DMS153 treated with DMSO at 0.1 percent for 48 hours (cell line): ENCODE data around the gene DPEP2NB.
"Not testable (repeated sequence)": the region's sequence is repeated elsewhere in the genome, so short reads cannot be mapped to it uniquely, and the experiment has no call there.

Experiments
- DNase-seq: peaks from one replicate; lab custom pipeline; 2025; ENCODE audit not compliant: unreplicated experiment; lab: John Stamatoyannopoulos, UW

The DPEP2NB gene

GRCh38 chr16:67987460-67988160, 28.1 kb downstream of the DPEP2NB start:
- DNase-seq: no peak

GRCh38 chr16:67986949-67987348, 28.8 kb downstream of the DPEP2NB start:
- DNase-seq: no peak

GRCh38 chr16:67982011-67982696, 33.6 kb downstream of the DPEP2NB start:
- DNase-seq: no peak

- DNase-seq: no peak
Measured at GRCh38 chr16:67979955-67980678, 35.6 kb downstream of the DPEP2NB start, which contains the start of gene DPEP3. TSS of gene DPEP3 (minus strand) at chr16:67980499. CDS start at chr16:67980380, 119 bp downstream.

GRCh38 chr16:67977469-67978227, 38.1 kb downstream of the DPEP2NB start:
- no peak for DNase-seq

GRCh38 chr16:67977005-67977404, 38.7 kb downstream of the DPEP2NB start:
- DNase-seq: no peak

GRCh38 chr16:67976205-67976604, 39.5 kb downstream of the DPEP2NB start:
- DNase-seq: no peak

GRCh38 chr16:67975321-67976105, 40.2 kb downstream of the DPEP2NB start:
- DNase-seq: no peak

GRCh38 chr16:67972285-67972684, 43.4 kb downstream of the DPEP2NB start:
- not testable (repeated sequence) for DNase-seq

GRCh38 chr16:67971111-67971510, 44.6 kb downstream of the DPEP2NB start:
- no peak for DNase-seq

GRCh38 chr16:67969254-67970039, 46.3 kb downstream of the DPEP2NB start:
- no peak for DNase-seq

GRCh38 chr16:67968400-67969253, 47.1 kb downstream of the DPEP2NB start, which contains the start of gene SLC12A4:
TSS of gene SLC12A4 (minus strand) at chr16:67968637. CDS start at chr16:67968553, 84 bp downstream.
- no peak for DNase-seq

- DNase-seq: no peak
Measured at GRCh38 chr16:67967958-67968399, 47.7 kb downstream of the DPEP2NB start.

GRCh38 chr16:67967183-67967957, 48.3 kb downstream of the DPEP2NB start:
- DNase-seq: no peak

GRCh38 chr16:67966549-67967182, 49.0 kb downstream of the DPEP2NB start:
- no peak for DNase-seq

GRCh38 chr16:67965668-67966548, 49.8 kb downstream of the DPEP2NB start:
- no peak for DNase-seq
